Activated CD8-positive, alpha-beta memory T cell treated with anti-CD3 and anti-CD28 coated beads for 36 hours (primary cell): ENCODE measurements around the gene BLNK. TPM values are rescaled to one million over a fixed set of nuclear protein-coding genes. Genes with fewer than 3 reads are reported as not detected.
"Not testable (repeated sequence)": the region's sequence is repeated elsewhere in the genome, so short reads cannot be mapped to it uniquely, and the experiment has no call there.

Experiments
- CTCF ChIA-PET: fragments of 350-600 bp; sonication (Branson Sonifier 250); formaldehyde crosslinking; loops from one replicate; lab custom pipeline; 2021; ENCODE audit warnings: antibody characterized with exemption; lab: Charles Lee
- POLR2A ChIA-PET: fragments of 350-600 bp; sonication (Branson Sonifier 250); formaldehyde crosslinking; loops from one replicate; lab custom pipeline; 2021; ENCODE audit warnings: antibody characterized with exemption; lab: Charles Lee
- total RNA-seq, 2 experiments: library from RNA; stranded (reverse); gene quantifications; one replicate each; pipeline ENCODE4 v1.2.3, GENCODE V29; 2021

Gene BLNK
- total RNA-seq: not detected

DNA sequence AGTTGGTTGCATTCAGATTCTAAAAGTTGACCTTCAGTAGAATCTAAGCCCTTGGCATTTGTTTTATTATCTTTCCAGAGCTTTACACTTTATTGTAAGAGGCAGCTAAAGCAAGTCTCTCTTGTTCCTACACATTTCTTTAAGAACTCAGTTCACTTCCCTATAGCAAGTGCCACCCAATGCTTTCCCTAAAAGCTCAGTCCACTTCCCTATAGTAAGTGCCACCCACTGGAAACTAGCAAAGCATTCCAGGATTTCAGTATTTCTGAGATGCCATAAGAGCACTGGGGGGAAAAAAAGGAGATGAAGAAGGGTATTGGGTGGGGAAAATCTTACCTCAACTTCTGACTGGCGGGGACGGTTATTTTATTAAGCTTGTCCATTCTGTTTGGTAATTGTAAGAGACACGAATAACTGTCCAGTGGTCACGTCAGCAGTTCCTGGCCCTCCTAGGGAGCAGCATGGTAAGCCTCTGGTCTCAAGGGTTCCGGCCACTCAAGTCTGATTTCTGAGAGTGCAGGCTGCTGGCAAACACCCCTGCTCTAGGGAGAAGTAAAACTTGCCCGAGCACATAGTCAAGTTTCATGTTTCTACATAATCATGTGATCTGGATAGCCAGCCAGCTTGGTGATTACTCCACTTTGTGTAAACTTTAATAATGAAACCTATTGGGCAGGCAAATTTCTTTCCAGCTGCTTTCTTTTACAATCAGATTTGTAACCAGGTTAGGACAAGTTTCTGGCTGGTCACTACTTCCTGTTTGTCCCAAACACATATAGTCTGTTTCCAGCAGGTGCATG, at the start of gene BLNK:
BLNK (minus strand) TSS at position 554 of the 800 bp plus-strand sequence; CDS start at position 383, 171 bp downstream.
- POLR2A ChIA-PET: no interaction called here
- CTCF ChIA-PET: no interaction called here

DNA sequence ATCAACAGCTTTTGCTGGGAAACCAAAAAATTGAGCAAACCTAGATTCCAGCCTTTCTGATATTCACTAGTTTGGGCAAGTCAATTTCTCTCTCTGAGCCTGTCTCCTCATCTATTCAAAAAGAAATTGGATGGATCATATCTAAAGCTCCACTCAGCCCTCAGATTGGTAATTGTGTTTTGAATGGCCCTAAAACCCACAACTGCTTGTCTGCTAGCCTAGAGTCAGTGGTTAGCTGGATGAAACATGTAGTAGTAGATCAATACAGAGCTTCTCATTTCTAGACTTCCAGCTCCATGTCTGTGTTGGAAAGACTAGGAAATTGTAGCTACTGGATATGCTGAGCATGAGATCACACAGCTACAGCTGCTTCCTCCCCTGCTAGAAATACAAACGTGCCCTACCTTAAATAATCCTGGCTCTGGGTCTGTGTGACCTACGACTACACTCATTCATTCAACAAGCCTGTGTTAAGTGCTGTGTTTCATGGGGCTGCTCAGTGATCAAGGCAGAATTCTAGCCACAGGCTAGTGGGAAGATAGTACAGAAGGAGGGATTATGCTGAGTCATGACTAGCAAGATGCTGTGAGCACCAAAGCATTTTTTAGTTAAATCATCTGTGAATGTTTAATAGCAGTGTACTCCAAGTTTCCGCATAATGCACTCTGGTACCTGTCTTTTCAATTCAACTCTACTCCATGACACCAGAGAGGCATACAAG, 48.5 kb upstream of the BLNK start:
- ChIA-PET CTCF (interaction anchor here (0.7 to 1.1 kb wide), 2 partner anchors 10 to 260 kb away, joined by 3 read pairs; no protein-coding TSS in a partner anchor), POLR2A (no interaction called here)

- POLR2A ChIA-PET: no interaction called here
- CTCF ChIA-PET: no interaction called here
These were observed 45.9 kb upstream of the BLNK start for GRCh38 chr10:96317067-96317833.

DNA sequence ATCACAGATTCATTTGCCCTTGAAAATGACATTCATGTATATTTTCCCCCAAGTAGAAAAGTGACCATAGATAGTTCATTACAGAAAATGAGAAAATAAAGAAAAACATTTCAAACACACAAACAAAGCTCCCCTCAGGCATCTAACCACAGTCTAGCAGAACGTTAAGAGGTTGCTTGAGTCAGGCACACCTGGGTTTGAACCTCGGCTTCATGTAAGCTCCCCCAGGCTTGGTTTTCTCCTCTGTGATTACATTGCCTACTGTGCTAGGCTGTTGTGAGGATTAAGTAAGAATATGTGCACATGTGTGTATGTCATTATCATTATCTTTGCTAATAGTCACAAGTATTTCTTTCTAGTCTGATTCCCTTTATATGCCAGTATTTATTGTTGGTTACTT, 42.0 kb upstream of the BLNK start:
- CTCF ChIA-PET: no interaction called here
- POLR2A ChIA-PET: no interaction called here

DNA sequence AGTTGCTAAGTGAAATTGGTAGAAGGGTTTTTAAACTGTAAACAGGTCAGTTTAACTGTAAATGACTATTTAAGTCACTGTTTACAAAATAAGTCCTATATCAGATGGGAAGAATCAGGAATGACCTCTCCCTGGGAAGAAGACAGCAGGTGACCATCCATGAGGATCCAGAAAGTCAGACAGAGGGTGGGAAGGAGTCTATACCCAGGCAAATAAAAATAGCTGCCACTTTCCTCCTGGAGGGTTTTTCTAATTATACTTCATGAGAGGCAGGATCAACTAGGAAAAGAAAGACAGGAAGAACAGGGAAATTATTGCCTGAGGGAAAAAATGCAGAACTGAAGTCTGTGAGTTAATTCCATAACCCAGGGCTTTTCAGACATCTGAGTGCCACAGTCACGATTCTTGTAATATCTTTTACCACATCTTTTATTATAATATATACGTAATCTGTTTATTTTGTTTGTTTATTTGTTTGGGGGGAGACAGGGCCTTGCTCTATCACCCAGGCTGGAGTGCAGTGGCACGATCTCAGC, 39.9 kb upstream of the BLNK start:
- CTCF ChIA-PET: interaction anchor here (0.6 kb wide), 1 partner anchor 1528 kb away, joined by 3 read pairs; no protein-coding TSS in a partner anchor

GRCh38 chr10:96310321-96310669, 38.9 kb upstream of the BLNK start:
- CTCF ChIA-PET: no interaction called here
- POLR2A ChIA-PET: no interaction called here

More for the DNA sequence above, 39.9 kb upstream of the BLNK start:
- POLR2A ChIA-PET: no interaction called here

- POLR2A ChIA-PET: no interaction called here
- CTCF ChIA-PET: no interaction called here
These were observed 38.4 kb upstream of the BLNK start for GRCh38 chr10:96309628-96310320.

DNA sequence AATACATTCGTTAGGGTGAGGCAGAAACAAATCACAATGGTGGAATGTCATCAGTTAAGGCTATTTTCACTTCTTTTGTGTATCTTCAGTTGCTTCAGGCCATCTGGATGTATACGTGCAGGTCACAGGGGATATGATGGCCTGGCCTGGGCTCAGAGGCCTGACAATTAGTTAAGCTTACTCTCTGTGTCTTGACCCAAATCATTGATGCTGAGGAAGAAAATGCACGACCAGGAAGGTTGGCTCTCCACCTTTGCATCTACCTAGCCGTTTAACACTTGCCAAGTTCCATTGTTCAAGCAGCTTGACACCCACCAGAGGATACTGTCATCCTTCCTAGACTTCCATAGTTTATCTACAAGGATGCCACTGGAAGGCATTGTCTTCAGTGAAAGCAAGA, 37.5 kb upstream of the BLNK start:
- CTCF ChIA-PET, POLR2A ChIA-PET: not testable (repeated sequence)

DNA sequence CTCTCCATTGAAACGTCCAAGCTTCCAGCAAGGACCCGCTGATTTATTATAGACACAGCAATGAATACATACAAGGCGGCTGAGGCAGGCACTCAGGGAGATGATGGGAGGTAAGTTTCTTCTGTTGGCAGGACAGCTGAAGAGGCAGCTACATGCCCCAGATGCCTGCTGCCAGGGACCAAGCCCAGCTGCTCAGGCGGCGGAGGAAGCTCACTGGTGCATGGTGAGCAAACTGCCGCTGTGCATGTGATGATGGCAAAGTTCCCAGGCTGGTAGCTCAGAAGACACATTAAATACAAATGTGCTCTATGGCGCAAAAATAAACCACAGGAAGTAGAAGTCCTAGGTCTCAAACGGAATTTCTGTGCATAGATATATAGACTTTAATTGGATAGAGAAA, 35.1 kb upstream of the BLNK start:
- ChIA-PET CTCF (no interaction called here), POLR2A (no interaction called here)

DNA sequence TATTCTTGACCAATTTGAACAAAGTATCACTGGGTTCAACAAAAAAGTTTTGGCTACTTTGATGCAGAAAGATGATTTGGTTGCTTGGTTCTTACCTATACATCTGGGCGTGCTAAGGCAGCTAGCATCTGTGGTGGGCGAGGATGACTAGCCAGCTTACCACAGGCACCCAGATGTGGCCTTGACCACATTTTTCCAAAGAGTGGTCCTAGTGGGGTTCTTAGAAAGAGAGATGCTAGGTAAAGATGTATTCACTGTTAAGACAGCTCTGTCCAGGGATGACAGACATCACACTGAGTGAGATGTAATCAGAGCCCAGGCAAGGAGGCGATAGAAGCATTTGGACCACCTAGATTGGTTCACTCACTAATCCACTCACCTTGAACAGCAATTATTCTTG, 33.6 kb upstream of the BLNK start:
- ChIA-PET POLR2A (no interaction called here), CTCF (no interaction called here)

- CTCF ChIA-PET: no interaction called here
- POLR2A ChIA-PET: no interaction called here
These were observed 32.9 kb upstream of the BLNK start, which contains the start of gene DNTT for GRCh38 chr10:96304230-96304629. Gene DNTT (plus strand): TSS chr10:96304434. CDS start chr10:96304498, 64 bp downstream.

GRCh38 chr10:96301616-96302015, 30.2 kb upstream of the BLNK start:
- ChIA-PET POLR2A (no interaction called here), CTCF (interaction anchor here (0.6 kb wide), 1 partner anchor 550 kb away, joined by 3 read pairs; no protein-coding TSS in a partner anchor)

DNA sequence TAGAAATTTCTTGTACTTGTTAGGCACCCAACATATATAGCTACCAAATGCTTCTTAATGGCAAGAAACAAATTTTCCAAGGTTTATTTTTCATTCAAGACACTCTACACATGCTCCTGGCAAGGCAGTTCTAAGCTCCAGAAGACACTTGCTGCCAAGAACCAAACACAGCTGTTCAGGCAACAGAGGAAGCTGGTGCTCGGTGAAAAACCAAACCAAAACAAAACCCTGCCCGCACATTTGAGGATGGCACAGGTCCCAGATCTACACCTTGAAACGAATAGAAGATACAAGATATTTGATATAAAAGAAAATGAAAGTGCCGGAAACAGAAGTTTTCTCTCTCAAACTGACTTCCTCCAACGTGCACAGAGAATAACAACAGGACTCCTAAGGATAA, 28.0 kb upstream of the BLNK start:
- POLR2A ChIA-PET: no interaction called here

GRCh38 chr10:96298362-96298761, 27.0 kb upstream of the BLNK start:
- ChIA-PET CTCF (no interaction called here), POLR2A (no interaction called here)

More for the DNA sequence above, 28.0 kb upstream of the BLNK start:
- CTCF ChIA-PET: interaction anchor here (1.1 kb wide), 1 partner anchor 283 kb away, joined by 4 read pairs; no protein-coding TSS in a partner anchor

DNA sequence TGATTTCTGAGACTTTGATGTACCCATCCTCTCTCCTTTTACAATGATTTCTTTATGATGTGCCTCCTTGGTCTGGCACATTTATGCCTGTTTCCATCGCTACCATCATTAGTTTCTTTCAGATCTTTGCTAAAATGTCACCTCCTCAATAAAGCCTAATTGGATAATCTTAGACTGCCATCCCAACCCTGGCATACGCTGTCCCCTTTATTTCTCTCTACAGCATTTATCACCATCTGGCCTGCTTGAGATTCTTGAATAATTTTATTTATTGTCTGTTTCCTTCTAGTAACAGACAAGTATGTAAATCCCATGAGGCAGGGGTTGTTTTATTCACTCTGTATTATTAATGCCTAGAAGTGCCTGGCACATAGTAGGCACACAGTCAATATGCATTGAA, 26.1 kb upstream of the BLNK start:
- CTCF ChIA-PET: no interaction called here
- POLR2A ChIA-PET: no interaction called here

DNA sequence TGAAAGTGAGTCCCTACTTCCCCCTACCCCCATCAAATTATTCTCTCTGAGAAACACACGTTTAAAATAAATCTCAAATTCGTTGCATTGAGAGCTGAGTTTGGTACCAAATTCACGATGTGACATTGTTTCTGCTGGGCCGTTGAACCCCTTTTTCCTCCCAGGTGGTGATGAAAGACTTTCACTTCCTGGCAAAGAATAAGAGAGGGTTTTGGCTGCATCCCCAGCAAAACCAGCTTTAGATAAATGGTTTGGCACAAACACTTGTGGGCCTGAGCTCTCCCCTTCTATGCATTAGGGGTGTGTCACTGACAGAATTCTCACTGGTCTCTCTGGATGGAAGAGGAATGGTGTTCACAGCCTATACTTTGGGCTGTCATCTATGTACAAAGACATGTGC, 24.1 kb upstream of the BLNK start:
- ChIA-PET CTCF (interaction anchor here (1.2 kb wide), 1 partner anchor 13 kb away, joined by 6 read pairs; no protein-coding TSS in a partner anchor), POLR2A (no interaction called here)

DNA sequence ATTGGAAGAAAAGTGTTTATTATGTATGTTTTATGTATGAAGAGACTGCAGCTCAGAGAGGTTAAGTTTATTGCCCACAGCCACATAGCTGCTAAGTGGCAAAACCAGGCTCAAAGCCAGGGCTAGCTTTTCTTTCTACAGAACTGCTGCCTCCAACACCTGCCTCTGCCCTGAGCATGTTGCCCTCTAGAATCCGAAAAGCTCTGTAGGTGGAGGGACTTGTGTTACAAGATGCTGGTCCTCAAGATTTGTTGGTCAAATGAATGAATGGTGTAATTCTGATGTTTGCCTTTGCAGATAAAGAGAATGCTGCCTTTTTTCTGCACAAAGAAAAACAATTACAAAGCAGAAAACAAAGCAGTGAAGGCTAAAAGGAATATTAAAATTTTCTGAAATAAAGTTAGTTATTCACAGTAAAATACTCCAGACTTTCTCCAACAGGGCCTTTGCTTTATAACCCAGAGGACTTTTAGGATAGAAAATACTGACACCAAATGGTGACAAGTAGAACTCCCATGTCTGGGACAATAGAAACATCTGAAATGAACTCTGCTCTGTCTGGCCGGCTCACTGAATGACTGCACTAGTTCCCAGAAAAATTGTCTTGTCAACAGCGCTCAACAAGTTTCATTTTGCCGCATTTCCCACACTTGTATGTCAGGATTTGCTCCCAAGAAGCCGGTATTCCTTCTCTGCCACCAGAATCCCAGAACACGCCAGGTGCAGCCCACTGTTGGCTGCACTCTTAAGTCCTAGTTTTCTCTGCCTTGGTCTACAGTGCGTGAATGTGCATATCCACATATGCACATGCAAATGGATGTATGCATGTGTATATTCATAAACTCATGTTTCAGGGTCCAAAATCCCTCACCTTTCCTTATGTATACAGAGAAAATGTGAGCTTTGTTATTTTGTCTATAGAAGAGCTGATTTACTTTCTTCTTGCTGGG, 21.9 kb upstream of the BLNK start:
- POLR2A ChIA-PET: no interaction called here
- CTCF ChIA-PET: interaction anchor here (0.8 to 1.1 kb wide), 2 partner anchors 58 to 64 kb away, joined by 3 to 5 read pairs; no protein-coding TSS in a partner anchor
